ENCODE results near the gene LIMK1.

- TF ChIP-seq, protein P1, sequence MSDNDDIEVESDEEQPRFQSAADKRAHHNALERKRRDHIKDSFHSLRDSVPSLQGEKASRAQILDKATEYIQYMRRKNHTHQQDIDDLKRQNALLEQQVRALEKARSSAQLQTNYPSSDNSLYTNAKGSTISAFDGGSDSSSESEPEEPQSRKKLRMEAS (IDR thresholded peaks at IDR 0.05; ENCODE audit: low read depth, low read length) = no peak
- TF ChIP-seq, protein P2, sequence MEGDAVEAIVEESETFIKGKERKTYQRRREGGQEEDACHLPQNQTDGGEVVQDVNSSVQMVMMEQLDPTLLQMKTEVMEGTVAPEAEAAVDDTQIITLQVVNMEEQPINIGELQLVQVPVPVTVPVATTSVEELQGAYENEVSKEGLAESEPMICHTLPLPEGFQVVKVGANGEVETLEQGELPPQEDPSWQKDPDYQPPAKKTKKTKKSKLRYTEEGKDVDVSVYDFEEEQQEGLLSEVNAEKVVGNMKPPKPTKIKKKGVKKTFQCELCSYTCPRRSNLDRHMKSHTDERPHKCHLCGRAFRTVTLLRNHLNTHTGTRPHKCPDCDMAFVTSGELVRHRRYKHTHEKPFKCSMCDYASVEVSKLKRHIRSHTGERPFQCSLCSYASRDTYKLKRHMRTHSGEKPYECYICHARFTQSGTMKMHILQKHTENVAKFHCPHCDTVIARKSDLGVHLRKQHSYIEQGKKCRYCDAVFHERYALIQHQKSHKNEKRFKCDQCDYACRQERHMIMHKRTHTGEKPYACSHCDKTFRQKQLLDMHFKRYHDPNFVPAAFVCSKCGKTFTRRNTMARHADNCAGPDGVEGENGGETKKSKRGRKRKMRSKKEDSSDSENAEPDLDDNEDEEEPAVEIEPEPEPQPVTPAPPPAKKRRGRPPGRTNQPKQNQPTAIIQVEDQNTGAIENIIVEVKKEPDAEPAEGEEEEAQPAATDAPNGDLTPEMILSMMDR (IDR thresholded peaks at IDR 0.05; ENCODE audit: low read depth, low read length) = no peak
- no peak for TF ChIP-seq POLR2A (IDR thresholded peaks at IDR 0.05; ENCODE audit: extremely low read depth, insufficient read length)
These were observed 8.8 kb downstream of the LIMK1 start for GRCh38 chr7:74092321-74092963.

Measured in NB4 (cell line).